ENCODE results near the gene FAR1. TPM values are rescaled to one million over a fixed set of nuclear protein-coding genes. Genes with fewer than 3 reads are reported as not detected.
"Not testable (repeated sequence)": the region's sequence is repeated elsewhere in the genome, so short reads cannot be mapped to it uniquely, and the experiment has no call there.

FAR1 gene
- polyA plus RNA-seq, 4 donors: 19.7 to 56.3 (median 31.7) TPM

DNA sequence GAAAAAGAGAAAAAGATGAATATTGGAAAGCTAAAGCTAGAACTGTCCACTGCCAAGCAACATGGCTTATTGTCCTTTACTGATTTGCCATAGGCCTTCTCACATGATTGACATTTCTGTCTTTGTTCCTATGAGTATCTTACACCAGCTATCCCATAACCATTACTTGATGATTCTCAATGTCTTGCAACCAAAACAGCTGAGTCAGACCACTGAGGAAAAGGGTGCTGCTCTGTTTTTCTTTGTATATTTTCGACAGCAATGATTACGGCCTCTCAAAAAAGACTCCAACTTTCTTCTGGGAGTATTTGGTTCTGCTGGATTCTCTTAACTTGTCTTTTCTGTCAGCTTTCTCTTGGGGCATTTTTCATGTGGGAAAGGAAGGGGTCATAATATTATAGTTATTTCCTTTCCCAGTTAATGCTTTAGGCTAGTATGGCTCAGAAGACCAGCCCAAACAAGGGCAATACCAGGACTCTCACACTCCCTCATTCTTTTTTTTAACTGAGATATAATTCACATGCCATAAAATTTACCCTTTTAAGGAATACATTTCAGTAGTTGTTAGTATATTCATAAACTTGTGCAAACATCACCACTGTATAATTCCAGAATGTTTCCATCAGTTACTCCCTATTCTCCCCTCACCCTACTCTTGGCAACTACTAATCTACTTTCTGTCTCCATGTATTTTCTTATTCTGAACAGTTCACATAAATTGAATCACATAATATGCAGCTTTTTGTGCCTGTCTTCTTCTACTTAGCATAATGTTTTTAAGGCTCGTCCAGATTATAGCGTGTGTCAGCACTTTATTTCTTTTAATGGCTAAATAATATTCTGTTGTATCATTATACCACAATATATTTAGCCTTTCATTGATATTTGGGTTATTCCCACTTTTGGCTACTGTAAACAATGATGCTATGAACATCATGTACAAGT is 31.1 kb upstream of the FAR1 start:
- H3K4me3 ChIP-seq (ENCODE audit: low read depth in 1 of 3, low read length in 3 of 3): no peak overlapping the region
- no peaks in the 10 kb centered on the region for H3K36me3 ChIP-seq (ENCODE audit: control insufficient read depth in 3 of 3, insufficient read depth in 2 of 3, low read depth in 1 of 3, low read length in 3 of 3)
- no peak for FAIRE-seq
- 80 to 86% (median 82%) methylated on average over 4 of the region's 4 CpGs for WGBS, 3 donors
- no peak for DNase-seq
- H3K9me3 ChIP-seq (ENCODE audit: control insufficient read depth in 2 of 2, insufficient read depth in 1 of 2, low read depth in 1 of 2, low read length in 1 of 2): no peaks in the 10 kb centered on the region
- H3K27ac ChIP-seq (ENCODE audit: low read depth in 1 of 3, low read length in 2 of 3): no peak overlapping the region
- H3K4me1 ChIP-seq (ENCODE audit: control insufficient read depth in 3 of 3, insufficient read depth in 2 of 3, low read depth in 1 of 3, low read length in 2 of 3): no peaks in the 10 kb centered on the region
- H3K27me3 ChIP-seq (ENCODE audit: control insufficient read depth in 3 of 3, insufficient read depth in 3 of 3, low read length in 3 of 3): no peaks in the 10 kb centered on the region

DNA sequence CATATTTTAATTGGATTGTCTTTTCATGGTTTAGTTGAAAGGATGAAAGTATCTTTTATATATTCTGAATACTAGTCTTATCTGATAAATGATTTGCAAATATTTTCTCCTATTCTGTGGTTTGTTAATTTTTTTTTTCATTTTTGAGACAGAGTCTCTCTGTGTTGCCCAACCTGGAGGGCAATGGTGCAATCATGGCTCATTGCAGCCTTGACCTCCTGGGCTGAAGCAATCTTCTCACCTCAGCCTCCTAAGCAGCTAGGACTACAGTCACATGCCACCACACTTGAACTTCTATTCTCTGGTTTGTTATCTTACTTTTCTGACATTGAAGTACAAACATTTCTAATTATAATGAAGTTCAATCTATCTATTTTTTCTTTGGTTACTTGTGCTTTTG is 30.0 kb upstream of the FAR1 start:
- DNase-seq (no peak), FAIRE-seq (no peak)
- no peaks in the 10 kb centered on the region for H3K4me1 ChIP-seq (ENCODE audit: control insufficient read depth in 3 of 3, insufficient read depth in 2 of 3, low read depth in 1 of 3, low read length in 2 of 3)
- H3K36me3 ChIP-seq (ENCODE audit: control insufficient read depth in 3 of 3, insufficient read depth in 2 of 3, low read depth in 1 of 3, low read length in 3 of 3): no peaks in the 10 kb centered on the region
- H3K27ac ChIP-seq (ENCODE audit: low read depth in 1 of 3, low read length in 2 of 3): no peak overlapping the region
- no peaks in the 10 kb centered on the region for H3K27me3 ChIP-seq (ENCODE audit: control insufficient read depth in 3 of 3, insufficient read depth in 3 of 3, low read length in 3 of 3)
- H3K9me3 ChIP-seq (ENCODE audit: control insufficient read depth in 2 of 2, insufficient read depth in 1 of 2, low read depth in 1 of 2, low read length in 1 of 2): no peaks in the 10 kb centered on the region
- H3K4me3 ChIP-seq (ENCODE audit: low read depth in 1 of 3, low read length in 3 of 3): no peak overlapping the region

DNA sequence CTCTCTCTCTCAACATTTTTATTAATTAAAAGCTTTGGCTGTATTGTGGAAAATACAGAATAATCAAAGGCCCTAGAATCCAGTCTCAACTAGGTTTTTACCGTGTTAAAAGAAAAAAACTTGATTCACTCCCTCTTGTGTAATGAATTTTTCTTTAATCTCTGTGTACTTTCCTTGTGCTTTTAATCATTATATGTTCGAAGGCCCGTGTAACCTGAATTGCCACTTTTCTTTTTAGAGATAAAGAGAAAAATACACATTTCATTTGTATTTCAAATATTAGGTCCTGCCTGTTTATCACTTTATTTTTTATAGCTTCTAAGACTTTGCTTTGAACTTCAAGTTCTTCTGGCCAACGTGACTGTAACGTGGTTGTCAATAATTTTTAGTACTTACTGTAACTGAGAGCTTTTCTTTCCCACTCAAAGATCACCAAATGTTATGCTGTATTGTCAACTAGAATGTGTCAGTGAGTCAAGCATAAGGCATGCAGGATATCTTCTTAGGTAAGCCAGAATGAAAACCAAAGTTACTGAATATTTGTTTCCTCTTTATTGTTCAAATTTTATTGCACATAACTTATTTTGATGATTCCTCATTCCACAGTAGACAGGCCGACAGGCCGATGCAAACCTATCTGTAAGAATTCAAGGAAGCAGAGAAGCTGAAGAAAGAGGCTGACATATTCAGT is 23.3 kb upstream of the FAR1 start:
- WGBS, 3 donors: 33 to 70% (median 50%) methylated on average over 7 of the region's 7 CpGs
- DNase-seq (peak in 1 of 2 donors; percentile 32), FAIRE-seq (no peak)
- H3K27ac ChIP-seq (ENCODE audit: low read depth in 1 of 3, low read length in 2 of 3): no peak overlapping the region
- H3K9me3 ChIP-seq (ENCODE audit: control insufficient read depth in 2 of 2, insufficient read depth in 1 of 2, low read depth in 1 of 2, low read length in 1 of 2): peaks cover 0 to 2% of the 10 kb centered on the region in 2 donors
- no peaks in the 10 kb centered on the region for H3K36me3 ChIP-seq (ENCODE audit: control insufficient read depth in 3 of 3, insufficient read depth in 2 of 3, low read depth in 1 of 3, low read length in 3 of 3)
- H3K4me3 ChIP-seq (ENCODE audit: low read depth in 1 of 3, low read length in 3 of 3): no peak overlapping the region
- peaks cover 0 to 7% (median 0%) of the 10 kb centered on the region in 3 donors for H3K4me1 ChIP-seq (ENCODE audit: control insufficient read depth in 3 of 3, insufficient read depth in 2 of 3, low read depth in 1 of 3, low read length in 2 of 3)
- no peaks in the 10 kb centered on the region for H3K27me3 ChIP-seq (ENCODE audit: control insufficient read depth in 3 of 3, insufficient read depth in 3 of 3, low read length in 3 of 3)

DNA sequence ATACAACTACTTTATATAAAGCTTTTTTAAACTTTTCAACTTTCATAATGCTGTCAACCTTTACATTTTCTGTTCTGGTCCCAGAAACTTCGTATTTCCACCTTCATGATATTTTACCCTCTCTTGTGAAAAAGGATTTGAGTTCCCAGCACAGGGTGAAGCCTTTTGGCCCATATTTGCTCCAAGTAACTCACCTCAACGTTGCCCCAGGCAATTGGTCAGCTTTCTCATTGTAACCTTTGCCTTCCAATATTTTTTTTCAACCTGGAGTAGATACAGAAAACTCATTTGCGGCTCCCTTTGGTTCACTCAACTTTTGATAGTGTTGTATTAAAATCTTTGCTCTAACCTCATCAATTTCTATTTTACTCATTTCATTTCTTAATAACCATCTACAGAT is 21.1 kb upstream of the FAR1 start:
- Histone ChIP-seq H3K4me1 (ENCODE audit: control insufficient read depth in 3 of 3, insufficient read depth in 2 of 3, low read depth in 1 of 3, low read length in 2 of 3) (peaks cover 0 to 7% (median 0%) of the 10 kb centered on the region in 3 donors), H3K9me3 (ENCODE audit: control insufficient read depth in 2 of 2, insufficient read depth in 1 of 2, low read depth in 1 of 2, low read length in 1 of 2) (peaks cover 0 to 2% of the 10 kb centered on the region in 2 donors), H3K27me3 (ENCODE audit: control insufficient read depth in 3 of 3, insufficient read depth in 3 of 3, low read length in 3 of 3) (peaks cover 0 to 2% (median 0%) of the 10 kb centered on the region in 3 donors), H3K27ac (ENCODE audit: low read depth in 1 of 3, low read length in 2 of 3) (no peak overlapping the region), H3K4me3 (ENCODE audit: low read depth in 1 of 3, low read length in 3 of 3) (no peak overlapping the region), H3K36me3 (ENCODE audit: control insufficient read depth in 3 of 3, insufficient read depth in 2 of 3, low read depth in 1 of 3, low read length in 3 of 3) (no peaks in the 10 kb centered on the region)
- FAIRE-seq: no peak
- WGBS, 3 donors: 57 to 74% (median 64%) methylated on average over 3 of the region's 3 CpGs
- DNase-seq: no peak

DNA sequence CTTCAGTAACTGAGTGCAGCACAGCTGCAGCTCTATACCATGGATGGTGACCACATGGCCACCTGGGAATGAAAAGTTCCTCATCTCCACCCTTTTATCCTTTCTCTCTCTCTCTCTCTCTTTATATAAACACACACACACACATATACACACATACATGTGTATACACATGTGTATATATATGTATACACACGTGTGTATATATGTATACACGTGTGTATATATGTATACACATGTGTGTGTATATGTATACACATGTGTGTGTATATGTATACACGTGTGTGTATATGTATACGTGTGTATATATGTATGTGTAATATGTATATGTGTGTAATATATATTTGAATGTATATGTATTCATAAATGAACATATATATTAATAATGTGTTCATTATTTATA is 18.8 kb upstream of the FAR1 start:
- H3K27me3 ChIP-seq (ENCODE audit: control insufficient read depth in 3 of 3, insufficient read depth in 3 of 3, low read length in 3 of 3): peaks cover 0 to 2% (median 0%) of the 10 kb centered on the region in 3 donors
- H3K4me1 ChIP-seq (ENCODE audit: control insufficient read depth in 3 of 3, insufficient read depth in 2 of 3, low read depth in 1 of 3, low read length in 2 of 3): peaks cover 0 to 7% (median 0%) of the 10 kb centered on the region in 3 donors
- H3K36me3 ChIP-seq (ENCODE audit: control insufficient read depth in 3 of 3, insufficient read depth in 2 of 3, low read depth in 1 of 3, low read length in 3 of 3): no peaks in the 10 kb centered on the region
- FAIRE-seq (no peak), DNase-seq (no peak)
- WGBS, 3 donors: 79 to 85% (median 82%) methylated on average over 4 of the region's 4 CpGs
- no peak overlapping the region for H3K4me3 ChIP-seq (ENCODE audit: low read depth in 1 of 3, low read length in 3 of 3)
- H3K9me3 ChIP-seq (ENCODE audit: control insufficient read depth in 2 of 2, insufficient read depth in 1 of 2, low read depth in 1 of 2, low read length in 1 of 2): peaks cover 0 to 2% of the 10 kb centered on the region in 2 donors
- no peak overlapping the region for H3K27ac ChIP-seq (ENCODE audit: low read depth in 1 of 3, low read length in 2 of 3)

DNA sequence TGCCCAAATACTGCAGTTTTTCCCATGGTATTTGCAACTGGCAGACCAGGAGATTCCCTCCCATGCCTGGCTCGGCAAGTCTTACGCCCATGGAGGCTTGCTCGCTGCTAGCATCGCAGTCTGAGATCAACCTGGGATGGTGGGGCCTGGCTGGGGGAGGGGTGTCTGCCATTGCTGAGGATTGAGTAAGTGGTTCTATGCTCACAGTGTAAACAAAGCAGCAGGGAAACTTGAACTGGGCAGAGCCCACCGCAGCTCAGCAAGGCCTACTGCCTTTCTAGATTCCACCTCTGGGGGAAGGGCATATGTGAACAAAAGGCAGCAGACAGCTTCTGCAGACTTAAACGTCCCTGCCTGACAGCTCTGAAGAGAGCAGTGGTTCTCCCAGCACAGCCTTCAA is 17.0 kb upstream of the FAR1 start:
- H3K27me3 ChIP-seq (ENCODE audit: control insufficient read depth in 3 of 3, insufficient read depth in 3 of 3, low read length in 3 of 3); H3K36me3 ChIP-seq (ENCODE audit: control insufficient read depth in 3 of 3, insufficient read depth in 2 of 3, low read depth in 1 of 3, low read length in 3 of 3); DNase-seq; H3K4me3 ChIP-seq (ENCODE audit: low read depth in 1 of 3, low read length in 3 of 3); H3K27ac ChIP-seq (ENCODE audit: low read depth in 1 of 3, low read length in 2 of 3); H3K4me1 ChIP-seq (ENCODE audit: control insufficient read depth in 3 of 3, insufficient read depth in 2 of 3, low read depth in 1 of 3, low read length in 2 of 3); FAIRE-seq; H3K9me3 ChIP-seq (ENCODE audit: control insufficient read depth in 2 of 2, insufficient read depth in 1 of 2, low read depth in 1 of 2, low read length in 1 of 2): not testable (repeated sequence)
- WGBS, 3 donors: 70 to 87% (median 80%) methylated on average over 6 of the region's 6 CpGs

DNA sequence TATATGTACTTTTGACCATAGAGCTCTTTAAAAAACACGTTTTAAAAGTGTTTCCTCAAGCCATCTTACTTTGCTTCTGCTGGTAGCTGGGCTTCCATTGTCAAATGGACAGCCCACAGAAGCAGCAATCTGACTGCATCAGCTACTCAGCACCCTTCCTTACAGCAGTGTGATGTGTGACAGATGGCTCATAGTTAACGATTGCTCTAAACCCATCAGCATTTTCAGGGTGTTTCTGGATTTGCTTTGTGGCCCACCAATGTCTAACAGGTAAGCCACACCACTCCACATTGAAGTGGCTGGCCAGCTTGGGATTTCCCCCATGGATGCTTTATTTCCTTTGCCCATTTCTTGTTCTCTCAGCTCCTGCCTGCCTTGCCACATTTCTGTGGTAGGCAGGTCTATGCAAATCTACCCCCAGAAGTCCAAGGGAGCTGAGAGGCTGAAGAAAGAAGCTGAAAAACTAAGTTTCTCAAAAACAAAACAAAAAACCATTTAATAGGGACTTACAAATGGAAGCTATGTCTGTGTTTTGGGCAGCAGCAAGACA is 7.3 kb upstream of the FAR1 start:
- Histone ChIP-seq H3K4me1 (ENCODE audit: control insufficient read depth in 3 of 3, insufficient read depth in 2 of 3, low read depth in 1 of 3, low read length in 2 of 3) (no peaks in the 10 kb centered on the region), H3K27me3 (ENCODE audit: control insufficient read depth in 3 of 3, insufficient read depth in 3 of 3, low read length in 3 of 3) (no peaks in the 10 kb centered on the region), H3K9me3 (ENCODE audit: control insufficient read depth in 2 of 2, insufficient read depth in 1 of 2, low read depth in 1 of 2, low read length in 1 of 2) (peaks cover 0 to 26% of the 10 kb centered on the region in 2 donors), H3K36me3 (ENCODE audit: control insufficient read depth in 3 of 3, insufficient read depth in 2 of 3, low read depth in 1 of 3, low read length in 3 of 3) (no peaks in the 10 kb centered on the region), H3K27ac (ENCODE audit: low read depth in 1 of 3, low read length in 2 of 3) (no peak overlapping the region), H3K4me3 (ENCODE audit: low read depth in 1 of 3, low read length in 3 of 3) (no peak overlapping the region)
- FAIRE-seq (no peak), DNase-seq (no peak)
- 44 to 57% (median 50%) methylated on average over 2 of the region's 2 CpGs for WGBS, 3 donors

DNA sequence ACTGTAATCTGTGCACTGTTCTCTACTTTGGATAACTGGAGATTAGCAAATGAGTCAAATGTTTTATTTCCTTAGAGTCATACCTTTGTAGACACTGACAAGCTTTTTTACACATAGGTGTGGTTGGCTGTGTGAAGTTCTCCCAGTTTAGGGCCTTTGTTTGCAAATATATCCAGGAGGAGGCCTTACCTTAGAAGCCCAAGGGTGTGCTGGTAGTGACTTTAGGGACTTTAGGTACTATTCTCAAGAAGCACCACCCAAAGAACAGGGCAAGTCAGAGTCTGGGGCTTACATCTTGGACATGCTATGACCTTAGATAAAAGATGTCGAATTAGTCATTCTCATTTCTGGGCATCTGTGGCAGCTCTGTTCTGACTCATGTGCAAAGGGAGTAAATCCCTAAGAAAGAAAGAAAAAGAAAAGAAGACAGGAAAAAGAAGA is 4.8 kb upstream of the FAR1 start:
- Histone ChIP-seq H3K36me3 (ENCODE audit: control insufficient read depth in 3 of 3, insufficient read depth in 2 of 3, low read depth in 1 of 3, low read length in 3 of 3) (no peaks in the 10 kb centered on the region), H3K27ac (ENCODE audit: low read depth in 1 of 3, low read length in 2 of 3) (no peak overlapping the region), H3K27me3 (ENCODE audit: control insufficient read depth in 3 of 3, insufficient read depth in 3 of 3, low read length in 3 of 3) (no peaks in the 10 kb centered on the region), H3K9me3 (ENCODE audit: control insufficient read depth in 2 of 2, insufficient read depth in 1 of 2, low read depth in 1 of 2, low read length in 1 of 2) (peaks cover 0 to 19% of the 10 kb centered on the region in 2 donors), H3K4me3 (ENCODE audit: low read depth in 1 of 3, low read length in 3 of 3) (no peak overlapping the region), H3K4me1 (ENCODE audit: control insufficient read depth in 3 of 3, insufficient read depth in 2 of 3, low read depth in 1 of 3, low read length in 2 of 3) (peaks cover 0 to 7% (median 0%) of the 10 kb centered on the region in 3 donors)
- FAIRE-seq (no peak), DNase-seq (no peak)
- WGBS, 3 donors: 58 to 88% (median 80%) methylated on average over 1 of the region's 1 CpG

All from small intestine (tissue), 7 donors.